ENCODE results near the gene MKNK1.

DNA sequence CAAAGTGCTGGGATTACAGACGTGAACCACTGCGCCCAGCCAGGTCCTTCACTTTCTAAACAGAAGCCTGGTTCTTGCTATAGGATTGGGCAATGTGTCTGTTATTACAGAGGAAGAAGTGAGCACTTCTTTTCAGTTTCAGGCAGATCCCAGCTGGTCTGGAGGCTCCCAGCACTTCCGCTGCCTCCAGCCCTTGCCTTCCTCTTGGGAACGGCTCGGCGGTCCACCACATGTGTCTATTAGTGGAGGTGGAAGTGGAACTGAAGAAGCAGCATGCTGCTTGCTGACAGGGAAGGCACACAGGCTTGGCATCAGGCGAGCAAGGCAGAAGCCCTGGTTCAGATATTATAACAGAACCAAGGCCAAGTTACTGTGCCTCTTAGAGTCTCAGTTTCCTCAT lies 17.0 kb downstream of the MKNK1 start:
- TF ChIP-seq CTCF (IDR thresholded peaks at IDR 0.05; ENCODE audit: low read depth, low read length) (no peak), POLR2A (IDR thresholded peaks at IDR 0.05; ENCODE audit: extremely low read depth, insufficient read length) (no peak), MAX (IDR thresholded peaks at IDR 0.05; ENCODE audit: low read depth, low read length) (no peak), MYC (IDR thresholded peaks at IDR 0.05; ENCODE audit: low read depth, low read length) (no peak)
